Stimulated activated effector memory CD8-positive, alpha-beta T cell treated with anti-CD3 and anti-CD28 coated beads, Interleukin-12 subunit alpha, Interleukin-12 subunit beta, amount 100 ng/mL, for 72 hours (primary cell): Measurements from ENCODE around the gene SPNS3.

Experiments
- ATAC-seq: fragments of 150-1000 bp; cut with Tn5 transposase; 2 replicates; pipeline ENCODE4 v1.10.0; 2021
- DNase-seq, 2 donors: peaks; one replicate each; pipeline ENCODE4 v3.0.0; 2021 to 2022; ENCODE audit warnings: low spot score in 2 of 2
- H3K27ac Mint-ChIP-seq: one replicate; pipeline ENCODE4 v1.8.0; 2022; ENCODE audit warnings: mild to moderate bottlenecking, mixed read lengths
- H3K36me3 Mint-ChIP-seq: one replicate; pipeline ENCODE4 v1.8.0; 2022; ENCODE audit warnings: mild to moderate bottlenecking, mixed read lengths
- H3K4me1 Mint-ChIP-seq: one replicate; pipeline ENCODE4 v1.8.0; 2022; ENCODE audit warnings: mixed read lengths
- H3K4me3 Mint-ChIP-seq: one replicate; pipeline ENCODE4 v1.8.0; 2022; ENCODE audit warnings: mild to moderate bottlenecking, mixed read lengths
- H3K9me3 Mint-ChIP-seq: one replicate; pipeline ENCODE4 v1.8.0; 2022; ENCODE audit warnings: mixed read lengths

SPNS3 gene

DNA sequence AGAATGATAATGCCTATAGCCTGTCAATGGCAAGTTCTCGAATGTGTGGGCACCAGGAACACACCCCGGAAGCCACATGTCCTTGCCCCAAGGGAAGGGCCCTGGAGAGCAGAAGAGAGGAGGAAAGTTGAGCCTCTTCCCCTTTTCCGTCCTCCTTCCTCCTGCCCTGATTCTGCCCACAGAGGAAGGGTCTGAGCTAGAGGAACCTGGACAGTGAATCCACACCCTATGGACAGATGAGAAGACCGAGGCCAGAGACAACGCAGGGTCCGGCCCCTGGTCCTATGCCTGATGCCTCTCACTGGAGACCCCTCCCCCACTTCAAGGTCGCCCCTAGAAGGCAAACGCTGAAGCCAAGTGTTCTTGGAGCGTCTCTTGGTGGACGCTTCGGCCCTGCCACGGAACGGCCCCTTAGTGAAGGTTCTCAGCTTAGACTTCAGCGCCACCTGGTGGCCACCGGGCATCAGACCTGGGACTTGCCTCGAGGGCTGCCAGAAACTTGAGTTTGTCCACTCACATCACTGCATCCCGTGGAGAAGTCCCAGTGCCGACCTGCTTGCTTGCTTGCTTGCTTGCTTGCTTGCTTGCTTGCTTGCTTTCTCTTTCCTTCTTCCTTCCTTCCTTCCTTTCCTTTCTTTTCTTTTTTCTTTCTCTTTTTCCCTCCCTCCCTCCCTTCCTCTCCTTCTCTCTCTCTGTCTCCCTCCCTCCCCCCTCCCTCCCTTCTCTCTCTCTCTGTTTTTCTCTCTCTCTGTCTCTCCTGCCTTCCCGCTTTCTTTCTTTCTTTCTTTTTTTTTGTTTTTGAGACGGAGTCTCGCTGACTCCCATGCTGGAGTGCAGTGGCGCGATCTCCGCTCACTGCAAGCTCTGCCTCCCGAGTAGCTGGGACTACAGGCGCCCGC, 20.6 kb upstream of the SPNS3 start:
- ATAC-seq (peak; percentile 98), DNase-seq (peak; percentile 95)
- no peaks in the 10 kb centered on the region for H3K36me3 Mint-ChIP-seq
- H3K9me3 Mint-ChIP-seq: no peaks in the 10 kb centered on the region
- H3K4me3 Mint-ChIP-seq: peak overlapping the region; percentile 66
- H3K27ac Mint-ChIP-seq: peak overlapping the region; percentile 82
- peaks cover 7% of the 10 kb centered on the region for H3K4me1 Mint-ChIP-seq

DNA sequence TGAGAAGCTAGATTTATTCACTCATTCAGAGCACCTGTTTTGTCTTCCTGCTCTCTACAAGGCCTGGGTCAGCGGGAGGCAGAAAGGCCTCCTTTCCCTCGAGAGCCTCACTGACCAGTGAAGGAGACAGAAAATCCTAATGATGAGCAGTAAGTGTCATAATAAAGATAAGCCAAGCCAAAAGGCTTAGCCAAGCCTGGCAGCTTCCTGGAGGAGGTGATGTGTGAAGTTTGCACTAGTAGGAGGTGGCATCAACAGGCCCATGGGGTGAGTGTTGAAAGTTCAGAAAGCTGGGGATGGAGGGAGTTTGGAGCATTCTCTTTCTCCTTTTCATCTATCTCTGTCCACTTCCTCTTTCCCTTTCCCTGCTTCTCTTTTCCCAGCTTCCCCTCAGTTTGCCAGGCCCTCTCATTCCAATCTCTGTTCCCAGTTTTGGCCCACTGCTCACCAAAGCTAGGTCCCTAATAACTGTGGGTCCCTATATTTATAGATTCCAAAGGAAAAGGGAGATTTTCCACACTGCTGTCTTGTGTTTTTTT, 16.5 kb upstream of the SPNS3 start:
- H3K4me3 Mint-ChIP-seq: no peak overlapping the region
- H3K9me3 Mint-ChIP-seq: no peaks in the 10 kb centered on the region
- DNase-seq: no peak
- H3K27ac Mint-ChIP-seq: no peak overlapping the region
- no peaks in the 10 kb centered on the region for H3K36me3 Mint-ChIP-seq
- ATAC-seq: no peak
- peaks cover 7% of the 10 kb centered on the region for H3K4me1 Mint-ChIP-seq

DNA sequence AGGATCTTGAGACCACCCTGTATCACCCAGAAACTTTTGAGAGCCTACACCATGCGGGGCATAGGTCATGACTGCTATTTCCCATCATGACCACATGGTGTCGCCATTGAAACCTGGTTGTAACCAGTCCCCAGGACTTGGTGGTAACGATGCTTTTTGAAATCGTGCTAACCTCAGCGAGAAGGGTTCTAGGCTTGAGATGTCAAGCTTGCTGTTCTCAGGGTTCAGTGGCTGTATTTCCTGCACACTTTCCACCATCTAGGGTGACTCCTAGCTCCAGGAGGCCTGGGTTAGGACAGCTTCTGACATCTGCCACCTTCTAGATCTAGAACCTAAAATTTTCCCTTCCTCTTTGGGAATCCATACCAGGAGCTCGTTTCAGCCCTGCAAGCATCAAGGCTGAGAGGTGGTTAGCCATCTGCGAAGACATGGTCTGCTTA, 13.0 kb upstream of the SPNS3 start:
- H3K4me1 Mint-ChIP-seq: no peaks in the 10 kb centered on the region
- no peaks in the 10 kb centered on the region for H3K9me3 Mint-ChIP-seq
- ATAC-seq (peak; percentile 93), DNase-seq (peak; percentile 42 to 74)
- peaks cover 5% of the 10 kb centered on the region for H3K36me3 Mint-ChIP-seq
- H3K4me3 Mint-ChIP-seq: no peak overlapping the region
- H3K27ac Mint-ChIP-seq: no peak overlapping the region

DNA sequence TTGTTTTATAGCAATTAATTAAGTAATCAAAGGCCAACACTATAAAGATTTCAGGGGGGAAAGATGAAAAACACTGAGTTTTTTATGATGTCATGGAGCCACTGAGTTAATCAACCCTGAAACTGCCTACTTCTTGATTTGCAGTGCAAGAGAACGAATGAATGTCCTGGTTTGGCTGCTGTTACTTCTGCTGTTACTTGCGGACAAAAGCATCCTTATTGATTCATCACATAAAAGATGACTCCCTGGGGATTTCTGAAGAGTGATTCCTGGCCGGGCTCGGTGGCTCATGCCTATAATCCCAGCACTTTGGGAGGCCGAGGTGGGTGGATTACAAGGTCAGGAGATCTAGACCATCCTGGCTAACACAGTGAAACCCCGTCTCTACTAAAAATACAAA, 10.9 kb upstream of the SPNS3 start:
- no peaks in the 10 kb centered on the region for H3K4me1 Mint-ChIP-seq
- no peak for ATAC-seq
- DNase-seq: no peak
- peaks cover 6% of the 10 kb centered on the region for H3K36me3 Mint-ChIP-seq
- H3K27ac Mint-ChIP-seq: no peak overlapping the region
- H3K4me3 Mint-ChIP-seq: no peak overlapping the region
- H3K9me3 Mint-ChIP-seq: no peaks in the 10 kb centered on the region

DNA sequence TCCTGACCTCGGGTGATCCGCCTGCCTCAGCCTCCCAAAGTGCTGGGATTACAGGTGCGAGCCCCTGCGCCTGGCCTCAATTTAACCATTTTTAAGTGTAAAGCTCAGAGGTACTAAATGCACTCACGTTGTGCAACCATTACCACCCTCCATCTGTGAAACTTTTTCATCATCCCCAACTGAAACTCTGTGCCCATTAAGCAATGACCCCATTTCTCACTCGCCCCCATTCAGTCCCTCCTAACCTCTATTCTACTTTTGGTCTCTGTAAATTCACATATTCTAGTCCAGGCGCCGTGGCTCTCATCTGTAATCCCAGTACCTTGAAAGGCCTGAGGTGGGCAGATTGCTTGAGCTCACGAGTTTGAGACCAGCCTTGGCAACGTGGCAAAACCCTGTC, 8.3 kb upstream of the SPNS3 start:
- no peak for ATAC-seq

DNA sequence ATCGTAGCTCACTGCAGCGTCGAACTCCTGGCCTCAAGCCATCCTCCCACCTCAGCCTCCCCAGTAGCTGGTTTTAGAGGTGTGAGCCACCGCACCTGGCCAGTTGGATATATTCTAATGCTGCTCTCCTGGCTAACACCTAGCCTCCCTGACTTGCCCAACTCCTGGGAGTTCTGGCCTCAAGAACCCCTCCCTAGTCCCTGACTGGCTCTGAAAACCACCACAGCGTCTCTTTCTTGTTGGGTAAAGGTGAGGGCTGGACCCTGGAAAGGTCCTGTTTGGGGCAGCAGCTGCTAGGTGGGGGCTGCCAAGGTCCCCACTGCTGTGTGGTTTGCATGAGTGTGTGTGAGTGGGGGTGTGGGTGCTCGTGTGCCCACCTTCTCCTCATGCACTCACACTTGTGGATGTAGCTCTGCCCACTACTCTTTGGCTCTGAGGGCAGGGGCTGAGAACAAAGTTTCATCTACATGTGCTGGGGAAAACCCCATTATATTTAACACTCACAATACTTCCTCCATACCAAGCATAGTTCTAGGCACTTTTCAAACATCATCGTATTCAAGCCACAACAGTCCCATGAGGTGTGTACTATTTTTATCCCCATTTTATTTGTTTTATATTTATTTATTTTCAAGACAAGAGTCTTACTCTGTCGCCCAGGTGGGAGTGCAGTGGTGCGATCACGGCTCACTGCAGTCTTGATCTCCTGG, 7.1 kb upstream of the SPNS3 start:
- no peak for DNase-seq
- Mint-ChIP-seq H3K27ac (no peak overlapping the region), H3K36me3 (peaks cover 6% of the 10 kb centered on the region), H3K4me3 (no peak overlapping the region), H3K9me3 (no peaks in the 10 kb centered on the region), H3K4me1 (no peaks in the 10 kb centered on the region)
- ATAC-seq: no peak

More for the DNA sequence above, 8.3 kb upstream of the SPNS3 start:
- Mint-ChIP-seq H3K9me3 (no peaks in the 10 kb centered on the region), H3K4me3 (no peak overlapping the region), H3K27ac (no peak overlapping the region), H3K4me1 (no peaks in the 10 kb centered on the region), H3K36me3 (peaks cover 6% of the 10 kb centered on the region)
- no peak for DNase-seq

DNA sequence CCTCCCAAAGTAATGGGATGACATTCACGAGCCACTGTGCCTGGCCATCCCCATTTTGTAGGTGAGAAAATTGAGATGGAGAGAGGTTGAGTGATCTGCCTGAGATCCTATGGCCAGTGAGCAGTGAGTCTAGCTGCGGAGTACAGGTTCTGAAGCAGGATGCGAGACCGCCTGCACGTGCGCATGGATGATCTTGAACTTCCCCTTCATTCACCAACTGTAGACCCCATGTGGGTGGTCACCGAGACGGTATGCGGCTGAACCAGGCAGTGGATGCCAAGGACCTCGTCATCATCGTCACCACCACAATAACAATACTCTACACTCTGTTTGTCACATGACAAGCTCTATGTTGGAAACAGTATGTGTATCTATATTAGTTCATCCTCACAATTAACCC, 6.2 kb upstream of the SPNS3 start:
- DNase-seq (no peak), ATAC-seq (no peak)
- no peak overlapping the region for H3K4me3 Mint-ChIP-seq
- H3K27ac Mint-ChIP-seq: no peak overlapping the region
- peaks cover 6% of the 10 kb centered on the region for H3K36me3 Mint-ChIP-seq
- H3K4me1 Mint-ChIP-seq: no peaks in the 10 kb centered on the region
- no peaks in the 10 kb centered on the region for H3K9me3 Mint-ChIP-seq

DNA sequence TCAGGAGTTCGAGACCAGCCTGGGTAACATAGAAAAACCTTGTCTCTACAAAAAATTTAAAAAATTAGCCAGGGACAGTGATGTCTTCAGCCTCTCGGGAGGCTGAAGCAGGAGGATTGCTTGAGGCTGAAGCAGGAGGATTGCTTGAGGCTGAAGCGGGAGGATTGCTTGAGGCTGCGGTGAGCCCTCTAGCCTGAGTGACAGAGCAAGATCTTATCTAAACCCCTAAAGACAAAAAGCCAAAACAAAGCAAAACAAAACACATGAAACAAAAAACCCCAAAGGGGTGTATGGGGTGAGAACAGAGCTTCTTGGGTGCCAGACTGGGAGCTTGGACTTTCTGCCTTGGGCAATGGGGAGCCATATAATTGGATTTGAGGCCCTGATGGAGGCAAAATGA, 2.6 kb downstream of the SPNS3 start:
- H3K4me3 Mint-ChIP-seq: no peak overlapping the region
- ATAC-seq: no peak
- DNase-seq: no peak

DNA sequence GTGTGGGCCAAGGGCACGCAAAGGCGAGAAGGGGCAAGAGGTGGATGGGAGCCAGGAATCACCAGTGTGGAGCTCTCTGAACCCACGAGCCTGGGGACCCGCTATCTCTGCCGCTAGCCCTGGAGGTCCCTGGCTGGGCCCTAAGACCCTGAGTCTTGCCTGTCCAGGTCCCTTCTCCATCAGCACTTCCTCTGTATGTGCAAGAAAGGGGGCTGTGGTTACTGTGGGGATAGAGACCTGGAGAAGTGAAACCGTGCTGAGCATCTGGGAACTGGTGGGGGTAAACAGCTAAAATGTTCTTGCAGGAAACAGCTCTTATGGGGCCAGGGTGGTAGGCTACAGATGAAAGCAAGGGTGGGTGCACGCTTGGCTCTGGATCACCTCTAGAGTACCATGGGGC, 3.1 kb downstream of the SPNS3 start:
- Mint-ChIP-seq H3K9me3 (no peaks in the 10 kb centered on the region), H3K4me1 (peaks cover 37% of the 10 kb centered on the region), H3K4me3 (no peak overlapping the region), H3K36me3 (no peaks in the 10 kb centered on the region), H3K27ac (peak overlapping the region; percentile 58)
- DNase-seq (no peak), ATAC-seq (no peak)

More for the DNA sequence above, 2.6 kb downstream of the SPNS3 start:
- Mint-ChIP-seq H3K4me1 (peaks cover 35% of the 10 kb centered on the region), H3K9me3 (no peaks in the 10 kb centered on the region), H3K36me3 (no peaks in the 10 kb centered on the region), H3K27ac (peak overlapping the region; percentile 58)

DNA sequence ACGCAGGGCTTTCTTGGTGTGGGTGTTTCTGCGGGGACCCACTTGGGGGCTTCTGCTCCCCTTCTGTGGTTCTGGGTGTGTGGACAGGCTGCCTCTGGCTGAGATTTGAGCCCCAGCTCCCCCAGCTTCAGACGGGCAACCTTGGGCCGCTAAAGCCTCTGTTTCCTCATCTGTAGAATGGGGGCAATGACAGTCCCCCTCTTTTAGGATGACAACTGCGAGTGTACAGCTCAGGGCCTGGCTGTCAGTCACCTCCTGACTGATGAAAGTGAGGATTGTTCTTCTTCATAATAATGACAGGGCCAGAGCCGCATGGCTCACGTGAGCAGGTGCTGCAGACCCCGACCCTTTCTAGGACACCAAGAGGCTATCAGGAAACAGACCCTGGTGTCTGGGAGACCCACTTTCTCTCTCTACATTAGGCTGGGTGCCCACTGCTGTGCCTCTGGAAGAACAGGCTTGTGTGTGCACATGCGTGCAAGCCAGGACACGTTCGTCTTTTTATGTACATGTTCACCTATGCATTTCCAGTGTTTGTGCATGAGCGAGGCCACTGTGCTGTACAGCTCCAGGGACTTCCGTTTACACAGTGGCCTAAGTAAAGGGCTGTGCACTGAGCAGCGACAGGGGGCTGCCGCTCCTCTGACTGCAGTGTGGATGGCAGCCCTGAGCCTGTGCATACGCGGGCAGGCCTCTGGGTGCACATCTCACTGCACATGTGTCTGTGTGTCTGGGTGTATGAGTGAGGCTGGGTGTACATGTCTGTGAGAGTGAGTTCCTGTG, 4.6 kb downstream of the SPNS3 start:
- DNase-seq (no peak), ATAC-seq (no peak)
- Mint-ChIP-seq H3K27ac (no peak overlapping the region), H3K9me3 (no peaks in the 10 kb centered on the region), H3K4me1 (peaks cover 37% of the 10 kb centered on the region), H3K36me3 (no peaks in the 10 kb centered on the region), H3K4me3 (no peak overlapping the region)

DNA sequence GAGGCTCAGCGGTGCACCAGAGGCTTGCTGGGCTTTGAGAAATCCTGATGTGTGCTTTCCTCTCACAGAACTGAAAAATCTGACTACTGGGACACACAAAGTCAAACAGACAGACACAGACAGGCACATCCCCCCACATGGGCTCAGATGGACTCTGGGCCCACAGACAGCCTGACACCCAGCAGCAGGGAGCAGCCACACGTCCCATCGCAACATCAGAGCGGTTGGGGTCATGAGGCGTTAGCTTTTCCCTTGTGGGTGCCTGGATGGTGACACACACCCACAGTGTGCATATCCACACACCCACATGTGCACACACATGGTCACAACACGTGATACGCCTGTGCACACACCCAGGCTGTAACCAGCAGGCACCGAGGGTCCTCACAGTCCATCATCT, 6.3 kb downstream of the SPNS3 start:
- H3K4me1 Mint-ChIP-seq: peaks cover 27% of the 10 kb centered on the region
- H3K4me3 Mint-ChIP-seq: no peak overlapping the region
- H3K36me3 Mint-ChIP-seq: no peaks in the 10 kb centered on the region
- no peak overlapping the region for H3K27ac Mint-ChIP-seq
- DNase-seq: no peak
- no peaks in the 10 kb centered on the region for H3K9me3 Mint-ChIP-seq
- peak; percentile 36 for ATAC-seq

DNA sequence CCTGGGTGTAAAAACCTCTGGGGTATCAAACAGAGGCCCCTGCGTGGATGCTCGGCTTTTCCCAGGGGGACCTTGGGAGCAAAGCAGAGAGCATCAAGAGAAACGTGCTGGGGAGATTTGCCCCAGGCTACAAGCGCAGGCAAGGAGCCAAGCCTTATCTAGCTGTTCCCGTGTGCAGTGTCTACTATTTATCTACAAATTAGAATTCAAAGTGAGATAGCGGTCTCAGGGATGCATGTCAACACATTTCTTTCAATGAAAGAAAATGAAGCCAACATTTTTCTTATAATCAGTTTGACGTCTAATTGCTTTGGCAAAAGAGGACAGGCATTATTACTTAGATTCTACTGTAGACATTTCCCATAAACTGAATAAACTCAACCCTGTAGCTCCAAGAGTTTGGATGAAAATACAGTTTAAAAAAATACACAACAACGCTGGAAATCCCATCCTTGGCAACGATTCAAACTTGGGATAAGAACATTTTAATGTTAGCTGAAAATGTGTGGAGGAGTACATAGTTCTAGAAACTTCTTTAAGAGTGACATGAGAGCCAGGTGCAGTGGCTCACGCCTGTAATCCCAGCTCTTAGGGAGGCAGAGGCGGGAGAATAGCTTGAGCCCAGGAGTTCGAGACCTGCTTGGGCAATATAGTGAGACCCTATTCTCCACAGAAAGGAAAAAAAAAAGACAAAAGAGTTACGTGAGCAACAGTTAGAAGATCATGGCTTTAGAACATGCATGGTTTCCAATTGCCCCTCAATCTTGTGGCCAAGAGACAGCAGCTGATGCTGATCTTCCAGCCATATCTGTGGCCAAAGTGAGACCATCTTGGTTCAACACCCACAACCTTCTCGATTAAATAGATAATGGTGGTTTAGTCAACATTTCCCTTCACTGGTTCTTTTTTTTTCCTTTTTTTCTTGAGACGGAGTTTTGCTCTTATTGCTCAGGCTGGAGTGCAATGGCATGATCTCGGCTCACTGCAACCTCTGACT, 7.2 kb downstream of the SPNS3 start:
- DNase-seq: no peak
- H3K36me3 Mint-ChIP-seq: peaks cover 4% of the 10 kb centered on the region
- peaks cover 23% of the 10 kb centered on the region for H3K4me1 Mint-ChIP-seq
- H3K27ac Mint-ChIP-seq: no peak overlapping the region
- no peaks in the 10 kb centered on the region for H3K9me3 Mint-ChIP-seq
- no peak overlapping the region for H3K4me3 Mint-ChIP-seq
- ATAC-seq: peak; percentile 49

DNA sequence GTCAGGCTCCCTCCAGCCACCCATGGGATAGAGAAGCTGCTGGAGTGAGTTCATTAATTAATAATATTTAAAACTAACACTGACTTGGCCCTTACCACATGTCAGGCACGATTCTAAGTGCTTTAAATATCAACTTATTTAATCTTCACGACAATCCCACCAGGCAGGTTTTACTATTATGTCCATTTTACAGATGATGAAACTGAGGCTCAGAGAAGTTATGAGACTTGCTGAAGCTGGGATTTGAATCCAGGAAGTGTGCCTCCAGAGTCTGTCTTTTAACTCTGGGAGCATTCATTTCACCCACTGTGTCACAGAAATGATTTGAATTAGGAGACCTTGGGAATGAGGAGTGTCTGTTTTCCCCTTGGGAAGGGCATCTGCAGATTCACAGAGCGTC, 8.8 kb downstream of the SPNS3 start:
- no peak for DNase-seq
- Mint-ChIP-seq H3K9me3 (no peaks in the 10 kb centered on the region), H3K27ac (no peak overlapping the region), H3K4me1 (peaks cover 11% of the 10 kb centered on the region), H3K4me3 (no peak overlapping the region), H3K36me3 (peaks cover 6% of the 10 kb centered on the region)
- ATAC-seq: no peak

DNA sequence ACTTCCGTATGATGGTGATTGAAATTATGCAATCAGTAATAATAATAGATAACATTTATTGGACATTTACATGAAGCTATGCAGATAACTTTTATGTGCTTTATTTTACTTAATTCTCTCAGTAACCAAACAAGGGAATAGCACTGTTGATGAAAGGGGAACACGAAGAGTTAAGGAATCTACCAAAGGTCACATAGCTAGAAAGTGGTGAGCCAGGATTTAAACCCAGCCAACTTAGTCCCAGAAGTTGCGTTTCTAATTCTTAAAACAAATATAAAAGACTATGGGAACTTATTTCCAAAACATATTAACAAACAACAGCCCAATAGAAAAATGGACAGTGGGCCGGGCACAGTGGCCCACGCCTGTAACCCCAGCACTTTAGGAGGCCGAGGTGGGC, 9.7 kb downstream of the SPNS3 start:
- DNase-seq (no peak), ATAC-seq (no peak)
- no peak overlapping the region for H3K27ac Mint-ChIP-seq
- H3K9me3 Mint-ChIP-seq: no peaks in the 10 kb centered on the region
- peaks cover 10% of the 10 kb centered on the region for H3K4me1 Mint-ChIP-seq
- no peak overlapping the region for H3K4me3 Mint-ChIP-seq
- H3K36me3 Mint-ChIP-seq: peaks cover 6% of the 10 kb centered on the region
